ENCODE results near the gene RABEP2.
"Not testable (repeated sequence)": the region's sequence is repeated elsewhere in the genome, so short reads cannot be mapped to it uniquely, and the experiment has no call there.

The RABEP2 gene

GRCh38 chr16:28950648-28951409 is 25.8 kb upstream of the RABEP2 start, which contains the start of gene NFATC2IP:
Gene NFATC2IP, plus strand, starts transcription at chr16:28950937. Its CDS starts 75 bp downstream, at chr16:28951012.
- Histone ChIP-seq H3K36me3 (ENCODE audit: insufficient read depth, low read length) (peaks cover 41% of the 10 kb centered on the region), H4K20me1 (ENCODE audit: insufficient read depth, low read length) (peaks cover 25% of the 10 kb centered on the region; the same call in 1 of the 2 replicates), H3K9ac (ENCODE audit: low read depth, low read length) (peak within 1 kb of the TSS; percentile 94), H2AFZ (ENCODE audit: low read depth, low read length) (peak within 1 kb of the TSS; percentile 86), H3K9me3 (ENCODE audit: insufficient read depth, low read length, severe bottlenecking) (no peaks in the 10 kb centered on the region), H3K4me3 (ENCODE audit: low read depth in 1 of 2, low read length in 2 of 2) (peak within 1 kb of the TSS; percentile 82 to 93), H3K27me3 (ENCODE audit: insufficient read depth, low read length, poor library complexity) (no peaks in the 10 kb centered on the region), H3K27ac (ENCODE audit: low read length) (peak within 1 kb of the TSS; percentile 84), H3K4me2 (ENCODE audit: insufficient read depth, low read length) (peak within 1 kb of the TSS; percentile 77), H3K4me1 (ENCODE audit: insufficient read depth, low read length) (peaks cover 38% of the 10 kb centered on the region), H3K79me2 (ENCODE audit: insufficient read depth, low read length) (peaks cover 50% of the 10 kb centered on the region)
- peak; percentile 100 for DNase-seq
- peak; percentile 94 for ATAC-seq (ENCODE audit: insufficient read depth, low read depth)
- TF ChIP-seq EZH2 (IDR thresholded peaks at IDR 0.05; ENCODE audit: borderline replicate concordance, low read depth, low read length, severe bottlenecking) (no peak), CTCF (IDR thresholded peaks at IDR 0.05; ENCODE audit: borderline replicate concordance, extremely low read depth, low read length, poor library complexity, severe bottlenecking) (no peak)

GRCh38 chr16:28946681-28947080 is 21.6 kb upstream of the RABEP2 start:
- Histone ChIP-seq H3K9me3 (ENCODE audit: insufficient read depth, low read length, severe bottlenecking) (no peaks in the 10 kb centered on the region), H2AFZ (ENCODE audit: low read depth, low read length) (no peak overlapping the region), H3K27me3 (ENCODE audit: insufficient read depth, low read length, poor library complexity) (no peaks in the 10 kb centered on the region), H4K20me1 (ENCODE audit: insufficient read depth, low read length) (no peaks in the 10 kb centered on the region), H3K4me2 (ENCODE audit: insufficient read depth, low read length) (no peak overlapping the region), H3K27ac (ENCODE audit: low read length) (no peak overlapping the region), H3K36me3 (ENCODE audit: insufficient read depth, low read length) (no peaks in the 10 kb centered on the region), H3K79me2 (ENCODE audit: insufficient read depth, low read length) (peaks cover 9% of the 10 kb centered on the region), H3K4me3 (ENCODE audit: low read depth in 1 of 2, low read length in 2 of 2) (no peak overlapping the region), H3K9ac (ENCODE audit: low read depth, low read length) (no peak overlapping the region), H3K4me1 (ENCODE audit: insufficient read depth, low read length) (peaks cover 24% of the 10 kb centered on the region)
- ATAC-seq (ENCODE audit: insufficient read depth, low read depth) (no peak), DNase-seq (no peak)
- no peak for TF ChIP-seq CTCF (IDR thresholded peaks at IDR 0.05; ENCODE audit: borderline replicate concordance, extremely low read depth, low read length, poor library complexity, severe bottlenecking)
- no peak for TF ChIP-seq EZH2 (IDR thresholded peaks at IDR 0.05; ENCODE audit: borderline replicate concordance, low read depth, low read length, severe bottlenecking)

- Histone ChIP-seq H3K36me3 (ENCODE audit: insufficient read depth, low read length) (no peaks in the 10 kb centered on the region), H3K79me2 (ENCODE audit: insufficient read depth, low read length) (no peaks in the 10 kb centered on the region), H3K4me3 (ENCODE audit: low read depth in 1 of 2, low read length in 2 of 2) (no peak overlapping the region), H4K20me1 (ENCODE audit: insufficient read depth, low read length) (no peaks in the 10 kb centered on the region), H2AFZ (ENCODE audit: low read depth, low read length) (no peak overlapping the region), H3K27me3 (ENCODE audit: insufficient read depth, low read length, poor library complexity) (no peaks in the 10 kb centered on the region), H3K27ac (ENCODE audit: low read length) (no peak overlapping the region), H3K9me3 (ENCODE audit: insufficient read depth, low read length, severe bottlenecking) (no peaks in the 10 kb centered on the region), H3K4me2 (ENCODE audit: insufficient read depth, low read length) (no peak overlapping the region), H3K9ac (ENCODE audit: low read depth, low read length) (no peak overlapping the region), H3K4me1 (ENCODE audit: insufficient read depth, low read length) (peaks cover 14% of the 10 kb centered on the region)
- no peak for DNase-seq
- TF ChIP-seq CTCF (IDR thresholded peaks at IDR 0.05; ENCODE audit: borderline replicate concordance, extremely low read depth, low read length, poor library complexity, severe bottlenecking), result no peak
- TF ChIP-seq EZH2 (IDR thresholded peaks at IDR 0.05; ENCODE audit: borderline replicate concordance, low read depth, low read length, severe bottlenecking), result no peak
- no peak for ATAC-seq (ENCODE audit: insufficient read depth, low read depth)
These were observed 18.2 kb upstream of the RABEP2 start for GRCh38 chr16:28943281-28943680.

- not testable (repeated sequence) for H3K79me2 ChIP-seq (ENCODE audit: insufficient read depth, low read length); DNase-seq; H3K4me2 ChIP-seq (ENCODE audit: insufficient read depth, low read length); H3K4me3 ChIP-seq (ENCODE audit: low read depth in 1 of 2, low read length in 2 of 2); H3K36me3 ChIP-seq (ENCODE audit: insufficient read depth, low read length); H3K9ac ChIP-seq (ENCODE audit: low read depth, low read length); H3K9me3 ChIP-seq (ENCODE audit: insufficient read depth, low read length, severe bottlenecking); H4K20me1 ChIP-seq (ENCODE audit: insufficient read depth, low read length); ATAC-seq (ENCODE audit: insufficient read depth, low read depth); H3K27me3 ChIP-seq (ENCODE audit: insufficient read depth, low read length, poor library complexity); H3K4me1 ChIP-seq (ENCODE audit: insufficient read depth, low read length); H2AFZ ChIP-seq (ENCODE audit: low read depth, low read length); H3K27ac ChIP-seq (ENCODE audit: low read length)
These were observed 14.8 kb upstream of the RABEP2 start for GRCh38 chr16:28939825-28940224.

All from DND-41 (cell line).